Endothelial cell of umbilical vein (primary cell): ENCODE measurements around the gene MRPL54. TPM values are rescaled to one million over a fixed set of nuclear protein-coding genes. Genes with fewer than 3 reads are reported as not detected.

Source experiments
- BruUV-seq: library from RNA; stranded (reverse); fragments of 400-500 nt; replicated peaks from 2 replicates; lab custom pipeline; 2021; lab: Mats Ljungman, UMichigan
- CTCF ChIA-PET: fragments of 300-600, 350-600 bp; sonication (Branson Sonifier 250); formaldehyde crosslinking; loops from one replicate; lab custom pipeline; 2021; ENCODE audit warnings: antibody characterized with exemption, inconsistent platforms; lab: Charles Lee
- POLR2A ChIA-PET: fragments of 300-600, 350-600 bp; sonication (Branson Sonifier 250); formaldehyde crosslinking; loops from one replicate; lab custom pipeline; 2021; ENCODE audit warnings: antibody characterized with exemption, inconsistent platforms; lab: Charles Lee
- DNase-seq: peaks from one replicate; pipeline ENCODE4 v3.0.0-alpha.2; 2011; ENCODE audit warnings: low read depth, low spot score
- FAIRE-seq: peaks from 2 replicates; lab custom pipeline; 2011; peaks lifted over from hg19 to GRCh38; lab: Jason Lieb, UNC
- H2AFZ ChIP-seq: 2 replicates; pipeline ENCODE4 v1.6.0; 2012; ENCODE audit warnings: low read depth, low read length, control low read depth, inconsistent platforms
- H3K27ac ChIP-seq: 2 replicates; pipeline ENCODE4 v1.5.1; 2011; ENCODE audit warnings: low read depth, mild to moderate bottlenecking, control low read depth, low read length, moderate library complexity; ENCODE audit not compliant: insufficient read depth
- H3K27me3 ChIP-seq, 2 experiments: 2 replicates each; pipeline versions ENCODE4 v1.6.0 to v1.6.1; 2011; ENCODE audit warnings: low read length in 2 of 2, mixed read lengths in 1 of 2; ENCODE audit not compliant: control insufficient read depth in 2 of 2, insufficient read depth in 2 of 2
- H3K36me3 ChIP-seq, 2 experiments: 2 replicates in 1 of 2; 3 replicates in 1 of 2; pipeline ENCODE4 v1.5.1; 2011; ENCODE audit warnings: low read length in 2 of 2, mild to moderate bottlenecking in 1 of 2, moderate library complexity in 1 of 2; ENCODE audit not compliant: control insufficient read depth in 2 of 2, insufficient read depth in 2 of 2; ENCODE audit errors: extremely low read depth in 1 of 2
- H3K4me1 ChIP-seq: 3 replicates; pipeline ENCODE4 v1.5.1; 2011; ENCODE audit warnings: mild to moderate bottlenecking, low read length; ENCODE audit not compliant: control insufficient read depth, insufficient read depth; ENCODE audit errors: extremely low read depth
- H3K4me2 ChIP-seq: 2 replicates; pipeline ENCODE4 v1.6.1; 2011; ENCODE audit warnings: low read length, control low read depth, mixed read lengths; ENCODE audit not compliant: insufficient read depth
- H3K4me3 ChIP-seq, 3 experiments: fragments of 200-600 bp in 1 of 3; sonication (generic), shearing (Covaris generic) in 1 of 3; replicated peaks in 1 of 3; 2 replicates each; pipeline ENCODE4 v1.5.1; 2011 to 2016; ENCODE audit warnings: control low read depth in 3 of 3, low read length in 3 of 3, mild to moderate bottlenecking in 2 of 3, inconsistent platforms in 1 of 3, low read depth in 1 of 3, moderate library complexity in 1 of 3; ENCODE audit not compliant: insufficient read depth in 1 of 3
- H3K79me2 ChIP-seq: 2 replicates; pipeline ENCODE4 v1.6.0; 2012; ENCODE audit warnings: low read length, inconsistent platforms; ENCODE audit not compliant: control insufficient read depth, insufficient read depth
- H3K9ac ChIP-seq: replicated peaks from 2 replicates; pipeline ENCODE3; 2011; ENCODE audit warnings: low read length, control low read depth; ENCODE audit not compliant: insufficient read depth; ENCODE audit errors: extremely low read depth
- H3K9me1 ChIP-seq: replicated peaks from 3 replicates; pipeline ENCODE4 v1.6.0; 2011; ENCODE audit warnings: mild to moderate bottlenecking, low read length; ENCODE audit not compliant: control insufficient read depth, insufficient read depth; ENCODE audit errors: extremely low read depth
- H3K9me3 ChIP-seq: replicated peaks from 2 replicates; pipeline ENCODE4 v1.5.1; 2012; ENCODE audit warnings: low read length, inconsistent platforms; ENCODE audit not compliant: control insufficient read depth, insufficient read depth
- H4K20me1 ChIP-seq: replicated peaks from 2 replicates; pipeline ENCODE3; 2011; ENCODE audit warnings: mild to moderate bottlenecking, low read length; ENCODE audit not compliant: control insufficient read depth, insufficient read depth; ENCODE audit errors: extremely low read depth
- EZH2 ChIP-seq: IDR thresholded peaks from 2 replicates; pipeline ENCODE4 v1.6.1; 2012; ENCODE audit warnings: borderline replicate concordance, low read depth, mild to moderate bottlenecking, moderate library complexity, low read length, inconsistent platforms; ENCODE audit not compliant: severe bottlenecking
- FOS ChIP-seq: IDR thresholded peaks from 2 replicates; pipeline ENCODE4 v1.6.1; 2011; ENCODE audit warnings: mild to moderate bottlenecking, low read length, moderate library complexity, borderline replicate concordance; ENCODE audit not compliant: insufficient read depth
- GATA2 ChIP-seq: IDR thresholded peaks from 2 replicates; pipeline ENCODE4 v1.7.0; 2011; ENCODE audit warnings: low read depth, mild to moderate bottlenecking, moderate library complexity, mixed read lengths, low read length; ENCODE audit not compliant: insufficient read length, insufficient read depth
- JUN ChIP-seq: IDR thresholded peaks from 2 replicates; pipeline ENCODE4 v1.6.1; 2011; ENCODE audit warnings: borderline replicate concordance, low read depth; ENCODE audit not compliant: insufficient read length, insufficient read depth
- MYC ChIP-seq: IDR thresholded peaks from one replicate; pipeline ENCODE4 v1.6.1; 2011; ENCODE audit warnings: mild to moderate bottlenecking, low read depth, low read length
- POLR2A ChIP-seq: IDR thresholded peaks from 2 replicates; pipeline ENCODE4 v1.6.1; 2012; ENCODE audit warnings: low read depth, mild to moderate bottlenecking, control low read depth, low read length
- POLR2AphosphoS5 ChIP-seq: IDR thresholded peaks from 2 replicates; pipeline ENCODE4 v1.6.1; 2012; ENCODE audit warnings: low read depth, mild to moderate bottlenecking, control low read depth, low read length, moderate library complexity; ENCODE audit not compliant: insufficient read depth
- dilution Hi-C: fragments of 300-500 bp; cut with MboI; formaldehyde crosslinking; loops from one replicate; pipeline ENCODE4 v1.15.0; 2019; ENCODE audit warnings: low sequenced_read_pairs; ENCODE audit not compliant: extremely low pct_ligation_motif_present
- intact Hi-C: fragments of 100-400 bp; cut with micrococcal nuclease; formaldehyde crosslinking; loops from one replicate; pipeline ENCODE4 v1.10.0; 2022
- polyA plus RNA-seq, 4 experiments: library from polyadenylated mRNA; depleted of rRNA in 3 of 4; stranded (reverse) in 3 of 4; unstranded in 1 of 4; fragments of >200 nt; gene quantifications; 2 replicates each; pipeline versions ENCODE4 v1.2.1 to v1.2.3, GENCODE V29; 2011 to 2012; ENCODE audit warnings: missing spikeins in 1 of 4
- total RNA-seq: library from RNA; stranded (reverse); gene quantifications from 2 replicates; pipeline ENCODE4 v1.2.3, GENCODE V29; 2021
- TF ChIP-seq, protein P1 (sequence below), 2 donors: IDR thresholded peaks; 1 replicate in 1 of 2; 2 replicates in 1 of 2; pipeline ENCODE4 v1.5.1; 2011; ENCODE audit warnings: low read length in 2 of 2, mild to moderate bottlenecking in 2 of 2, moderate library complexity in 2 of 2, control low read depth in 1 of 2, inconsistent platforms in 1 of 2, low read depth in 1 of 2; ENCODE audit not compliant: insufficient read depth in 1 of 2; ENCODE audit errors: extremely low read depth in 1 of 2
- TF ChIP-seq, protein P2 (sequence below): IDR thresholded peaks from 2 replicates; pipeline ENCODE4 v1.6.1; 2011; ENCODE audit not compliant: insufficient read depth, insufficient read length

The MRPL54 gene
- total and polyA plus RNA-seq, 2 donors (not counting 3 experiments of a cell fraction or from before 2014, with no cell fraction given), result 76.3 to 93.1 TPM

DNA sequence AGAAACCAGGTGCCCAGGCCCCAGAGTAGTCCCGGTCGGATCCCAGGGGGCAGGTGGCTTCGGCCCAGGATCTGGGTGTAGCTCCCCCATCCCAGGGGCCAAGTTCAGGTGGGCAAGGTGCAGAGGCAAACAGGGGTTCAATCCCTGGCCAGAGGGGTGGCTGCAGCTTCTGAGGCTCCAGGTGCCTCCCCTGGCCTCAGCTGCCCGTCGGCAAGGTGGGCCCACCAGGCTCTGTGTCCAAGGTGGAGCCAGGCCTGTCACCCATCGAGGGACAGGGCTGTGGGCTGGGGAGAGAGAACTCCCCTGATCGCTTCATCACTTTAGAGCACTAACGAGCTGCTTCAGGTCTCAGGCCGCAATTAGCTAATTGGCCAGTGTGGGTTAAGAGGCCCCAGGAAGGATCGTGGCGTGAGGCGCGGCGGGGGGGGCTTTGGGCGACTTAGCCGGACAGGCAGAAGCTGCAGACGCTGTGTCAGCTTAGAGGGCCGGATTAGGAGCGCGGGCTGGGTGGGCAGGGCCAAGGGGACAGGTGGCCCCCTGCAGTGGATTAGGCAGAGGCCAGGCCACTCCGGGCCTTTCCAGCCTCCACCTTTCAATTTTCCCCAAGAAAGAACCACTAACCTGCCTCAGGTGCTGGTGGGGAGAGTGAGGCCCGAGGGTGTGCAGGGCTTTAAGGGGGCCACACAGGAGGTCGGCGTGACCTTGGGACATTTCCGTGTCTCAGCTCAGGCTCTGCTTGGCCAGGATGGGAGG, 12.3 kb downstream of the MRPL54 start:
- intact Hi-C loops, result no loop called here
- no peak overlapping the region for H3K9ac ChIP-seq
- H3K27ac ChIP-seq, result no peak overlapping the region
- H3K4me2 ChIP-seq, result no peak overlapping the region
- H4K20me1 ChIP-seq, result no peaks in the 10 kb centered on the region
- FAIRE-seq, result no peak
- no peaks in the 10 kb centered on the region for H3K4me1 ChIP-seq
- H3K9me1 ChIP-seq, result no peaks in the 10 kb centered on the region
- dilution Hi-C loops, result no loop called here
- no TSS peak for BruUV-seq
- no peak overlapping the region for H3K4me3 ChIP-seq
- H2AFZ ChIP-seq, result no peak overlapping the region
- TF ChIP-seq POLR2AphosphoS5 (no peak), JUN (no peak), MYC (no peak), GATA2 (no peak), POLR2A (no peak), EZH2 (no peak), FOS (no peak)
- TF ChIP-seq, protein P1, sequence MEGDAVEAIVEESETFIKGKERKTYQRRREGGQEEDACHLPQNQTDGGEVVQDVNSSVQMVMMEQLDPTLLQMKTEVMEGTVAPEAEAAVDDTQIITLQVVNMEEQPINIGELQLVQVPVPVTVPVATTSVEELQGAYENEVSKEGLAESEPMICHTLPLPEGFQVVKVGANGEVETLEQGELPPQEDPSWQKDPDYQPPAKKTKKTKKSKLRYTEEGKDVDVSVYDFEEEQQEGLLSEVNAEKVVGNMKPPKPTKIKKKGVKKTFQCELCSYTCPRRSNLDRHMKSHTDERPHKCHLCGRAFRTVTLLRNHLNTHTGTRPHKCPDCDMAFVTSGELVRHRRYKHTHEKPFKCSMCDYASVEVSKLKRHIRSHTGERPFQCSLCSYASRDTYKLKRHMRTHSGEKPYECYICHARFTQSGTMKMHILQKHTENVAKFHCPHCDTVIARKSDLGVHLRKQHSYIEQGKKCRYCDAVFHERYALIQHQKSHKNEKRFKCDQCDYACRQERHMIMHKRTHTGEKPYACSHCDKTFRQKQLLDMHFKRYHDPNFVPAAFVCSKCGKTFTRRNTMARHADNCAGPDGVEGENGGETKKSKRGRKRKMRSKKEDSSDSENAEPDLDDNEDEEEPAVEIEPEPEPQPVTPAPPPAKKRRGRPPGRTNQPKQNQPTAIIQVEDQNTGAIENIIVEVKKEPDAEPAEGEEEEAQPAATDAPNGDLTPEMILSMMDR (IDR thresholded peaks at IDR 0.05; ENCODE audit: extremely low read depth in 1 of 2, insufficient read depth in 1 of 2, low read depth in 1 of 2, low read length in 2 of 2), result no peak
- TF ChIP-seq, protein P2, sequence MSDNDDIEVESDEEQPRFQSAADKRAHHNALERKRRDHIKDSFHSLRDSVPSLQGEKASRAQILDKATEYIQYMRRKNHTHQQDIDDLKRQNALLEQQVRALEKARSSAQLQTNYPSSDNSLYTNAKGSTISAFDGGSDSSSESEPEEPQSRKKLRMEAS, result no peak
- CTCF ChIA-PET, result no interaction called here
- DNase-seq, result no peak
- H3K36me3 ChIP-seq, result no peaks in the 10 kb centered on the region
- no peaks in the 10 kb centered on the region for H3K9me3 ChIP-seq
- POLR2A ChIA-PET, result interaction anchor here (0.6 kb wide), 1 partner anchor 1015 kb away, joined by 3 read pairs; no protein-coding TSS in a partner anchor
- no peaks in the 10 kb centered on the region for H3K79me2 ChIP-seq
- no peaks in the 10 kb centered on the region for H3K27me3 ChIP-seq
